GM19467 (cell line): ENCODE measurements around the gene LSM4.

Experiments
- ATAC-seq: cut with Tn5 transposase; IDR thresholded peaks from one replicate; pipeline ENCODE4 v1.9.1; 2021; ENCODE audit warnings: mild to moderate bottlenecking, moderate library complexity; ENCODE audit not compliant: unreplicated experiment

LSM4 gene

GRCh38 chr19:18279266-18279515 lies 43.7 kb downstream of the LSM4 start:
- no peak for ATAC-seq

DNA sequence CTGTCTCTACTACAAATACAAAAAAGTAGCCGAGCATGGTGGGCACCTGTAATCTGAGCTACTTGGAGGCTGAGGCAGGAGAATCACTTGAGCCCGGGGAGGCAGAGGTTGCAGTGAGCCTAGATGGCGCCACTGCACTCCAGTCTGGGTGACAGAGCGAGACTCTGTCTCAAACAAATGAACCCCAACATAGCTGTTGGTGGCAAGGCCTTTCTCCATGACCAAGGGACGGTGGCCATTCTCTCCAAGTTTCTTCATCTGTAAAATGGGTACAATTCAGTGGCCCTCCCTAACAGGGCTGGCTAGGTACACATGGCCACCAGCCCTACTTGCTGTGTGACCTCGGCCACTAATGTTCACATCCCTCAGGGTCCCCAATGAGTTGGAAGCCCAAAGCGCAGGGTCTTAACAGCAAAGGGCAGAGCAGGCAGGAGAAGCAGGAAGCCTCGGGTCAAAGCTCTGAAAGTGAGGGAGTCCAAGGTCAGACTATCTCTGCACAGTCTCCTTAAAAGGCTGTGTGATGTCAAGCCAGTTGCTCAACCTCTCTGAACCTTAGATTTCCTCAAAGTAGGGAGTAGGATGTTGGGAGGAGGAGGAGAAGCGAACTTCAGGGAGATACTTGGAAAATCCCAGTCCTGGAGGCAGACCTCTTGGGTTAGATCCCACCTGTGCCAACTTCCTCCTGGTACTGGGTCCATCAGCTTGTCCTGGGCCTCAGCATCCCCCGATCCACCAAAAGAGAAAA lies 44.2 kb downstream of the LSM4 start:
- ATAC-seq = no peak

GRCh38 chr19:18274781-18275356 lies 48.0 kb downstream of the LSM4 start:
- no peak for ATAC-seq

DNA sequence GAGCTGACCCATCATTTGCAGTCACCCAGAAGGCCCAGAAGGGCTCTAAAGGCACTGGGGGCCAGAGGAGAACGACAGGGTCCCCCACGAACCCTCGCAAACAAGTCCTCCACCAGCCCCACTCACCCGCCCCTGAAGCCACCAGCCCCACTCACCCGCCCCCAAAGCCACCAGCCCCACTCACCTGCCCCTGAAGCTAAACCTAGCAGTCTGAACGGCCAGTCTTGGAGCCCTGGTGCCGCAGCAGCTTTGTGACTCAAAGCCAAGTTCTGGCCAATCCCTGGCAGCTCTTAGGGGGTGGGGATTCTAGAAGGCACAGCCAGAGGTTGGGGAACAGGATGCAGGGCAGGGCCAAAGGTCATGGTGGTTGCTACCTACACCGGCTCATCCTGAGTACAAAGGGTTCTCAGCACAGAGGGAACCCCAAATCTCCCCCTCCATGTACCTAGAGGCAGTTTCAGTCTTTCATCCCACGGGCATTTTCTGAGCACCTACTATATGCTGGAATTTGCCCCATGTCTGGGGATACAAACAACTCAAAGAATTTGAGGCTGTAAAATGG lies 48.6 kb downstream of the LSM4 start, which contains the start of gene IQCN:
IQCN (minus strand) TSS at position 234 of the 562 bp plus-strand sequence. CDS start 4,974 bp downstream, outside the sequence.
- ATAC-seq = no peak

- ATAC-seq = no peak
Measured at GRCh38 chr19:18273561-18274218, 49.2 kb downstream of the LSM4 start.

- no peak for ATAC-seq
Measured at GRCh38 chr19:18271433-18271841, 51.4 kb downstream of the LSM4 start.

GRCh38 chr19:18270326-18270725 lies 52.5 kb downstream of the LSM4 start:
- ATAC-seq = no peak

DNA sequence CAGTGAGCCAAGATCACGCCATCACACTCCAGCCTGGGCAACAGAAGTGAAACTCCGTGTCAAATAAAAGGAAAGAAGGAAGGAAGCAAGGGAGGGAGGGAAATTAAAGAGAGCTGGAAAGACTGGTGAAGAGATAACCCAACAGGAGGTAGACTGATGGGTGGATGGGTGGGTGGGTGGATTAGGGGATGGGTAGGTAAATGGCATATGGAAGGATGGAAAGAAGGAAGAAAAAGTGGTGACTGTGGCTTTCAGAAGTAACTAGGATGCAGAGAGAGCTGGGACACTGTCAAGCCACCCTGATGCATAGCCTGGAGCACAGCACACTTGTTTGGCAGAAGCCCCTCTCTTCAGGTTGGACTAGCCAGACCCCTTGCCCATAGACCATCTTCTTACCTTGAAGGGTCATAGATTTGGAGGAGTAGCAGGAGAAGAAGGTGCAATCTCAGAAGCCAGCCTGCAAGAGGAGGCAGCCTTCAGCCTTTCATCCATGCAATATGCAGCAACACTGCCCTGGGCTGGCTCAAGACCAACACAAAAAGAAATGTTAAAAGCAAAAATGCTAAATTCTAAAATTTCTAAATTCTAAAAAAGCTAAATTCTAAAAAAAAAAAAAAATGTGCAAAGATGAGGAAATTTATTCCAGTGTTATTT lies 53.7 kb downstream of the LSM4 start:
- ATAC-seq = no peak

- ATAC-seq = no peak
Measured at GRCh38 chr19:18266771-18267686, 55.8 kb downstream of the LSM4 start.

GRCh38 chr19:18265582-18265981 lies 57.3 kb downstream of the LSM4 start:
- ATAC-seq = no peak

DNA sequence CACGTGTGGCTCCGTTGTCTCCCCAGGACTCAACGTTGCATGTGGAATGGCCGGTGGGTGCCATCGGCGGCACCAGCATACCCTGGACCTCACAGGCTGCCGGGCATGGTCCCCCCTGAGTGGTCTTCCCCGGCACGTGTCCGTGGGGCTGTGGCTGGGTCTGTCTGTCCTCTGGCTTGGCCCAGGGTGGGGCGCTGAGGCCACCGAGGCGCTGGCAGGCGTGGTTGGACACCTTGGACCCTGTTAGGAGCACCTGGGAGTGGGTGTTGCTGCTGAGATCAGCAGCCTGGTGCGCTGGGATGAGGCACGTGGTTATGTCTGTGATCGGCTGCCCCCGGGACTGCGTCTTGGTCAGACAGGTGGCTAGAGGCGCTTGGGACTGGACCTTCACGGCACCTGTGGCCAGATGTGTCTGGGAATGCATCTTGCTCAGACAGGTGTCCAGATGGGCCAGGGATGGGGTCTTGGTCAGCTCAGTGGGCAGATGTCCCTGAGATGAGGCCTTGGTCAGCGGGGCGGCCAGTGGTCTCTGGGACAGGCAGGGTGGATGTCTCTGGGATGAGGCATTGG lies 57.8 kb downstream of the LSM4 start:
- no peak for ATAC-seq

GRCh38 chr19:18264137-18264854 lies 58.6 kb downstream of the LSM4 start:
- no peak for ATAC-seq

DNA sequence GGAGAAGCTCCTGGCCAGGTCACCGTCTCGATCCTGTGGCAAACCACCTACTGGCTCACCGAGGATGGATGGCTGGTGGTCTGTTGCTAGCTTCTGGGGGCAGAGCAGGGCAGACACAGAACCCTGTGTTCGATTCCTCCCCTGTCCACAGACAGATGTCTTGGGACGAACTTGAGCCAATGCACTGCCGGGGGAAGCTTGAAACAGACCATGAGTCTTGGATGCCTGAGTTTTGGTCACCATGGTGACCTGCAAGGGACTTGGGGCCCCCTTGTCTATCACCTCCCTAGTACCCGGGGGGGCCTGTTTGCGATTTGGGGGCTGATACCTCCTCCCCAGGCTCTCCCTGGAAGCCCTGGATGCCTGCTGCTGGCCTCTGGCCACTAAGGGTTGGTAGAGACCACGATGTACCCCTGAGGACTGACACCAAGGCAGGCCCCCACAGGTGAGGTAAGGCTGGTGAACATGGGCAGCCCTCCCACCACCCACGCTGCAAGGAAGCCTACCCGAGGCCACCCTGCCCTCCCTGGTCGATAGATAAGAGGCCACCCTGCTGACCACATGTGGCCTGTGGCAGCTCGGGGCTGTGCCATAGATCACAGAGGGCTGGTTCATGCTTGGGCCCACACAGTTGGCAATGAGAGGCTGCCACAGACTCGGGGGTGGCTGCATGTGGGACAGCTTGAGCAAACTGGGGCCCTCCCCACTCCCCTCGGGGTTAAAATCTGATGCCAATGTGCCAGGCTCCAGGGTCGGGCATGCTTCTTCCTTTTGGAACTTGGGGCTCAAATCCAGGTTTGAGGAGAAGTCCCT lies 59.3 kb downstream of the LSM4 start:
- no peak for ATAC-seq

DNA sequence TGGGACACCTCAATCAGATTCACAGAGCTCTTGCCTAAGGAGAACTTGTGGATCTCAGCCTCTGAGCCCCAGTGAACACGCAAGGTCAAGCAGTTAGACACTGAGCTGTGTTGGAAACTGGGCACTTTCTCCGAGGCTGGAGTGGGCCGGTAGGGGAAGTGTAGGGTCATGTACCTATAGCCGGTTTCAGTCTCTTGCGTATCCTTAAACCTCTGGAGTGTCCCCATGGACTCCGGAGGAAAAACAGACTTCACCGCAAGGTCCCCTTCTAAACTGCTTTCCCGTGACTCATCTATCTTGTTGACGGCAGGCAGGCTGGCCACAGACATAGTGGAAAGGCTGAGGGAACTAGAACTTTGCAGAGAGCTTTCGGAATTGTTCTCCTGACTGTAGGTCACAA lies 60.0 kb downstream of the LSM4 start:
- ATAC-seq = no peak

DNA sequence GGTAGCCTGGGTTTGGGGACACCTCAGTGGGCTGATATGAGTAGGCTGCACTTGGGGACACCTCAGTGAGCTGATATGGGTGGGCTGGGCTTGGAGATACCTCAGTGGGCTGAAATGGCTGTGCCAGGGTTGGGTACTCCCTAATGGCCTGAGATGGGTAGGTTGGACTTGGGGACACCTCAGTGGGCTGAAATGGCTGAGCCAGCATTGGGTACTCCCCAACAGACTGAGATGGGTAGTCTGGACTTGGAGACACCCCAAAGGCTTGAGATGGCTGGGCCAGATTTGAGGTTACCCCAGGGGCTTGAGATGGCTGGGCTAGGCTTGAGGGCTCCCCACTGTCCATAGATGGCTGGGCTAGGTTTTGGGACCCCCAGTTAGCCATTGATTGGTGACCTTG lies 60.7 kb downstream of the LSM4 start:
- ATAC-seq = no peak

DNA sequence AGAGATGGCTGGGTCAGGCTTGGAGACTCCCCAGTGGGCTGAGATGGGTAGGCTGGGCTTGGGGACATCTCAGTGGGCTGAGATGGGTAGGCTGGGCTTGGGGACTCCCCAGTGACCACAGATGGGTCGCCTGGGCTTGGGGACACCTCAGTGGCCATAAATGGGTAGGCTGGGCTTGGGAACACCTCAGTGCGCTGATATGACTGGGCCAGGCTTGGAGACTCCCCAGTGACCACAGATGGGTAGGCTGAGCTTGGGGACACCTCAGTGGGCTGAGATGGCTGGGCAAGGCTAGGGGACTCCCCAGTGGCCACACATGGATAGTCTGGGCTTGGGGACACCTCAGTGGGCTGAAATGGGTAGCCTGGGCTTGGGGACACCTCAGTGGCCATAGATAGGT lies 61.4 kb downstream of the LSM4 start:
- no peak for ATAC-seq

- no peak for ATAC-seq
Measured at GRCh38 chr19:18259893-18260292, 63.0 kb downstream of the LSM4 start.
